ENCODE results near the gene SEMA3D.

The SEMA3D gene

GRCh38 chr7:84953234-84953633 is 233.6 kb downstream of the SEMA3D start:
- intact Hi-C loops (cut with DNase I): no loop called here
- DNase-seq: no peak

- DNase-seq: no peak
- intact Hi-C loops (cut with DNase I): no loop called here
Observed at GRCh38 chr7:84950836-84951235, 236.0 kb downstream of the SEMA3D start.

- DNase-seq: no peak
- intact Hi-C loops (cut with DNase I): no loop called here
Observed at GRCh38 chr7:84949501-84949900, 237.4 kb downstream of the SEMA3D start.

GRCh38 chr7:84949067-84949466 is 237.8 kb downstream of the SEMA3D start:
- no peak for DNase-seq
- intact Hi-C loops (cut with DNase I): no loop called here

GRCh38 chr7:84948634-84949033 is 238.2 kb downstream of the SEMA3D start:
- intact Hi-C loops (cut with DNase I): no loop called here

GRCh38 chr7:84946549-84946948 is 240.3 kb downstream of the SEMA3D start:
- no peak for DNase-seq

More at GRCh38 chr7:84948634-84949033, 238.2 kb downstream of the SEMA3D start:
- no peak for DNase-seq

More at GRCh38 chr7:84946549-84946948, 240.3 kb downstream of the SEMA3D start:
- intact Hi-C loops (cut with DNase I): no loop called here
